G401.6 (cell line): ENCODE measurements around the gene CPVL.

Experiments
- FAIRE-seq: peaks from 2 replicates; lab custom pipeline; 2012; peaks lifted over from hg19 to GRCh38; lab: Jason Lieb, UNC

Gene CPVL

DNA sequence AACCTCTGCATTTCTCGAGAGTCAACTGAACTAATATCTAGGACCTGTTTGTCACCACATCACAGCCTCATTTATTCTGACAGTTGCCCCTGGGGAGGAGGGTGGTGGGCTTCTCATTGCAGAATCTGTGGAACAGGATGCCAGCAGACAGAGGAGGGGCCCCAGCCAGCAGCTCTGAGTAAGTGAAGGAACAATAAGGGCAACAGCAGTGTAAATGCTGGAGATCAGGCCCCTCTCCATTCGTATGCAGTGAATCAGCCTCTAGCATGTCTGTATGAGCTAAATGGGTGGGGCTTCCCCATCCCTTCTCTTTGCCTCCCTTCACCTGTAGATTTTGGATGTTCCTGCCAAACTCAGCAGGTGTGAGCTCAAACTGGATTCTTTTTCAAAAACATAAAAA, 7.7 kb upstream of the CPVL start:
- FAIRE-seq, result no peak

DNA sequence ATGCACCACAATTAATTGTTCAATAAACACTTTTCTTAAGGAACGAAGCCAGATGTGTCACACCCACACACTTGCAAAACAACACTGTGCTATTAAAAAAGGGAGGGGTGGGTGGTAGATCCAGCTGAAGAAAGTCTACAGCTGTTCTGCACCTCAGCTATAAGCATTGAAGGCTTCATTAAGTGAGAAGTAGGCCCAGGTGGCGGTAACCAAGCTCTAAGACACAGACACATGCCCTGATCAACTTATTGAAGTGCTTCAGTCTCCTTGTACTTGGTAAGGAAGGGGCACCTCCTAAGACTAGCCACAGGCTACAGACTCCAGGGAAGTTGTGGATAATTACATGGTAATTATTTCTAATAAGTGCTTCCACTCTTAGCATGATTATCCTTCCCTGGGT, 4.5 kb upstream of the CPVL start:
- FAIRE-seq, result no peak

DNA sequence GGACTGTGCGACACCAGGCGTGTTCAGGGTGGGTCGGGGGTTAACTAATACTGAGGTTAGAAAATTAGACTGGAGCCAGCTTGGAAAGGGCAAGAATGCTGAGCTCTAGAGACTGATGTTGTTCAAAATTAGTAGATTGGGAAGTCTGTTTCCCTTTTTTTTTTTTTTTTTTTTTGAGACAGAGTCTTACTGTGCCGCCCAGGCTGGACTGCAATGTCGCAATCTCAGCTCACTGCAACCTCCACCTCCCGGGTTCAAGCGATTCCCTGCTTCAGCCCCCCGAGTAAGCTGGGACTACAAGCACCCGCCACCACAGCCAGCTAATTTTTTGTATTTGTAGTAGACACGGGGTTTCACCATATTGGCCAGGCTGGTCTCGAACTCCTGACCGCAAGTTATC, 2.7 kb upstream of the CPVL start:
- FAIRE-seq, result no peak

DNA sequence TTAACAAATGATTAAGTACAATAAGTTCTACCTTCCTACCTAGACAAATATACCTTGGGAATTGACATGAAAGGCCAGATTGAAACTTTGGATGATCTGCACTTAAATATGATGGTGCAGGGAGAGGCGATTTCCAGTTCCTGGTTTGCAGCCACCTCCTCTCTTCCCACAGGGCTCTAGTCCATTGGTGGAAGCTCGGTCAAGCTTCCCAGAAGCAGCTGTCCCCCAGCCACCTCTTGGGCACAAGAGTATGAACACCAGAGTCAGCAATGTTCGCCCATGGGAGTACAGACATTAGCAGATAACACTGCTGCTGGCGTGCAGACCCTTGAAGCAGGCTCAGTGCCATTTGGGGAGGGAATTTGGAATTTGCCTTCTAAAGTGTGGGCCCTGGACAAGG, 1.5 kb upstream of the CPVL start:
- FAIRE-seq, result no peak

DNA sequence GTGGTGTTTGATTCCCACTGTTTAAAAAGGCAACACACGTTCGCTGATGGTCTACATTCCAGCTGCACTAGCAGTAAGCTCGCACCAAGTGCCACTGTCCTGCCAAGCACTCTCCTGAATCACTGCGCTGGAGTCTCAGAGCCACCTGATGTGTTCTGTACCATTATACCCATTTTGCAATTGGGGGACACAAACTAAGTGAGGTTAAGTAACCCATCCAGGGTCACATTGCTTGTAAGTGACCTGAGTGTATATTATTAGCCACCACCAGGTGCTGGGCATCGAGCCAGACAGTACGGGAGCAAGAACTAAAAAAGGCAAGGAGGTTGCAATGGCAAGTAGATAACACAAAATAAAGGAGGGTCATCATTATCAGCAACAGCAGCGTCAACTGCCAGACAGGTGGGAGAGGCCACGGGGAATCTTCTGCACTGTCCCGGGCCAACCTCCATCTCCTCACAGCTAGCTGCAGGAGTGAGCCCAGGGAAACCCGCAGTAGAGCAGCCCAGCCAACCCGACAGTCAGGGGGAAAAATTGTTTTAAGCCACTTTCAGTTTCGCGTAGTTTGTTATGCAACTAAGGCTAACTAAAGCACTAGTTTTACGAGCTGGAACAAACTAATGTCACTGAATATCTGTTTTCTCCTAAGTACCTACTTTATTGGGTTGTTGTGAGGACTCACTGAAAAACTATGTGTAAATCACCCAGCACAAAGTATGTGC, 712 bp upstream of the CPVL start:
- no peak for FAIRE-seq

DNA sequence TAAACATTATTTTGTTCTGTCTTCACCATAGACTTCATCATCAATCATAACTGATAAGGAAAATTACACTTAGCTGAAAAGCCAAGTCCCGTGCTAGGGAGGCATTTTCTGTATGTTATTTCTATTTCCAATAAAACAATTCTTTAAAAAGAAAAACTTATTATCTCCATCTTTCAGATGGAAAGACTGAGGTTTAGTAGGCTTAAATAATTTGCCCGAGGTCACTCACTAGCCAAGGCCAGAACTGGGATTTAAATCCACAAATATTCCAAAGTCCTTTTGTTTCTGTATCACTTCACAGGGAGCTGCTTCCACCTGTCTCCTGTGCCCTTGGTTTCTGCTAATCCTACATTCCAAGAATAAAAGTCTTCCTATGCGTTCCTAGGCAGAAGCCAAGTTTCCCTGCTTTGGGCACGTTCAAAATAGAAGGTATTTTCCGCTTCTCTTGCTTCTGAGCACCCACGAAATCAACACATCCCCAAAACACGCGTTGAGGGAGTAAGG, 732 bp downstream of the CPVL start:
- no peak for FAIRE-seq

DNA sequence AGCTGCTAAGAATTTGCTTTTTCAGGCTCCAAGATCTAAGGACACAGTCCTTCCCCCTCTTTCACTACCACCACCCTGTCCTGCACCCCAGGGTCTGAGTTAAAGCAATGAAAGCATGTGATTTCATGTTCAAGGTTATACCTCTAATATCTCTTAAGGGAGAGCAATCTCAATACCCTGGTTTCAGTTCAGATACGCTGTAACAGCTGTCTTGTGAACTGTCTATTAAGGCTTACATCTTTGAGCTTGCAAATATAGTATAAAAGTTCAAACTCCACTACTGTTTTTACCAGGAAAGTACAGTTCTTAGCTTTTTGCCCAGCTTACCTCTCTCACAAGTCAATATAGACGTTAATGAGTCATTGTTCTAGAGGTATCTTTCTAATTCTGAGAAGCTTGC, 2.6 kb downstream of the CPVL start:
- FAIRE-seq, result no peak

DNA sequence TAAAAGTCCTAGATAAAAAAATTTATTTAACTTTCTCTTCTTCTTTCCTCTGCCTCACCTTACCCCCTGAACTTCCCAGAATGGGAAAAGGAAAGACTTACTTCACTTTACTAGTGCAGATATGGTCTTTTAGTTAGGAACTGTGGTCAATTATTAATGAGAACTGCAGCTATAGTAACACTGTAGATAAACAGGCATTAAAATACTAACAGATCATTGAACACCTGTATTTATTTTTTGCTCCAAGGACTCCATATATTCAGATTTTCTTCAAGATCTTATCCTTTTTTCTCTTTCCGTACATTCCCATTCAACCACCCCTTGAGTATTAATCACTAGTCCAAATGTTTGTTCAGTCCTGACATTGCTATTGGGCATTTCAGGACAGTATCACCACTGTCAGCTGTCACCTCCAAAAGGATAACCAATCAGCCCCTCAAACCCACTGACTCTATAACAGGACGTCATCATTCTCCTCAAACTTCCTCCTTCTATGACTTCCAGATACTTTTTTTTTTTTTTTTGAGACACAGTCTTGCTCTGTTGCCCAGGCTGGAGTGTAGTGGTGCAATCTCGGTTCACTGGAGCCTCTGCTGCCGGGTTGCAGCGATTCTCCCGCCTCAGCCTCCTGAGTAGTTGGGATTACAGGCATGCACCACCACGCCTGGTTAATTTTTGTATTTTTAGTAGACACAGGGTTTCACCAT, 4.2 kb downstream of the CPVL start:
- FAIRE-seq, result no peak

DNA sequence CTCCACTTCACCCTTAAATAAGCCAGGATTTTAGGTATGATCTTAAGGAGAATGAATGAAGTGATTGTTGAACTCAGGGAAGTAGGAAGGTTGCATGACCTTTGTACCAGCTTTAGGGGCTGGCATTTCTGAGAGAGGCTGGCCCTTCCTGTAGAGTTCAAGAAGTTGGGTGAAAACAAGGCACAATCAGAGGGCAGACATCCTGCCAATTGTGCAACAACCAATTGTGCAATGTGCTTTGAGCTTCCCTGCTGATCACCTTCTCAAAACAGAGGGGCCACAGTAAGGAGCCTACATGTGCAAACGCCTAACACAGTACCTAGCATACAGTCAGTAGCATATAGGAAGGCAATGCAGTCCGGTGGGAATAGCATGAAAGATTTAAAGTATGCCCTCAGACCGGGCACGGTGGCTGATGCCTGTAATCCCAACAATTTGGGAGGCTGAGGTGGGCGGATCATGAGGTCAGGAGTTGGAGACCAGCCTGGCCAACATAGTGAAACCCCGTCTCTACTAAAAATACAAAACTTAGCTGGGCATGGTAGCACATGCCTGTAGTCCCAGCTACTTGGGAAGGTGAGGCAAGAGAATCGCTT, 5.4 kb downstream of the CPVL start:
- no peak for FAIRE-seq

DNA sequence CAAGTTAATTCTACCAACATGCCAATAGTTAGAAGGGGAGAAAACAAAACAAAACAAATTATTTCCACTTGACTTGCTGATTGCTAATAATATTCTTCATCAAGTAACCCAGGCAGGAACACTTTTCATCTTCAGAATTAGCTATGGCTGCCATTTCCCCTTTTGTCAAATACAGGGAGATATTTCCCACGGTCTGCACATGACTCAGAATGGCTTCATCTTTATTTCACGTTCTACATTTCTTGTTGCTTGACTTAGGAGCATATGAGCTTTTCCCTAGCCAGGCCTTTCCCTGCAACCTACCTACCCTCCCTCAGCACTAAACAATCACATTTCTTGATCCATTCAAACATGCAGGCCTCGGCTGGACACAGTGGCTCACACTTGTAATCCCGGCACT, 6.5 kb downstream of the CPVL start:
- FAIRE-seq, result no peak

DNA sequence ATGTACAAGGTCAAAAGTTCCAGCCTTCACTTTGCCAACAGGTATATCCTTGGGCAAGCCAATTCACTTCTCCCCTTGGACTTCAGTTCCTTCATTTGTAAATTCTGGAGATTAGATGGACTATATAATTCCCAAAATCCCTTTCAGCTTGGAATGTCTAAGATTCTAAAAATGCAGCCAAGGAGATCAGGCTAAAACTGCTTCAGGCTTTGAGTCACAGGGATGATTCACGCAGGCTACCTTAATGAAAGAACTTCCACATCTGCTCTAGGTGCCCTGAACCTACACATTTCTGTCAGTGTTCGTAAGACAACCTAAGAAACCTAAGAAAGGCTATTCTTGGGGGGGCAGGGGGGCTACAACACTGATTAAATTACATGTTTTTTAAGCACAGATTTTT, 7.1 kb downstream of the CPVL start:
- no peak for FAIRE-seq

DNA sequence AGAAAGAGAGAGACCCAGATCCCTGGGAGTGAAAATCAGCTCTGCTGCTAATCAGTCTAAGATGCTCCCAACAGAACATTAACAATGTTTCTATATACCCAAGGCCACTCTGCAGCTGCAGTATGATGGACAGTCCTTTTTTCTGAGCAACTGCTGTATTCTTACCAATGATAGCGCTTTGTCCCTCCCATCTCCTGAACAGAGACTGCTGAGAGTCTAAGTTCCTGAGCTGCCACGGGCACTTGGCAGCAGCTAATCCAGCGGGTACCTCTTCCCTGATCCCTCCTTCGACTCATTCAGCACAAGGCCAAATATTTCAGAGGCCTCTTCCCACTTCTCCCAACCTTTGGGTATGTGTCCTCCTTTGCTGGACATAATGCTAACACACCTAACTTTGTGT, 7.7 kb downstream of the CPVL start:
- FAIRE-seq, result no peak

DNA sequence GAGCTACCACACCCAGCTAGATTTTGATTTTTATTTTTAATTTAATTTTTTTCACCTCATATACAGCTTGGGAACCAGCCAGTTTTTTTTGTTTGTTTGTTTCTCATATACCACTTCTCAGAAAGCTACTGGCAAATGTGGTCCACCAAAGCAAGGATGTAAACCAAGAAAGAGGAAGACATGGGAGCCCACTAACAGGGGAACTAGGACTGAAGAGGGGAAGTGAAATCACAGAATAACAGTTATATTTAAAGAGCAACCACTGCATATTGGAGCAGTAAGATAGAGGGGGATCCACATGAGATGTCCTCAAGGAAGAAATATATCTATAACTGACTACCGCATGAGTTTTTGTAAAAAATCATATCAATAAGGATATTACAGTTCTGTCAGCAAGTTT, 10.5 kb downstream of the CPVL start:
- no peak for FAIRE-seq

DNA sequence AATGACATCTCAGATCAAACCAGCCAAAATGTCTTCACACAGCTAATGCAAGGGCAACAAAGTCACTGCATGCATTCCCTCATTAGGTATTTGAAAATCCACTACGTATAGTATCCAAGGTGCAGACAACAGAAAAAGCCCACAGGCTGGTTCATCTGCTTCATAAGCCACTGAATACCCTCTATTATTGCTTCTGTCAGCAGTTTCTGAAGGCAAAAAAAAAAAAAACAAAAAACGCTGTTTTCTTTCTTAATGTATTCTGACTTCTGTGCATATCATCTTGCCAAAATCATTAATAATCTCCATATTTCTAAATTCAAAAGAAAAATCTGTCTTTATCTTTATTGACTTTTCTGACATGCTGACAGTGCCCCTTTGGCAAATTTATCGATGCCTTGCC, 13.4 kb downstream of the CPVL start:
- FAIRE-seq, result no peak

DNA sequence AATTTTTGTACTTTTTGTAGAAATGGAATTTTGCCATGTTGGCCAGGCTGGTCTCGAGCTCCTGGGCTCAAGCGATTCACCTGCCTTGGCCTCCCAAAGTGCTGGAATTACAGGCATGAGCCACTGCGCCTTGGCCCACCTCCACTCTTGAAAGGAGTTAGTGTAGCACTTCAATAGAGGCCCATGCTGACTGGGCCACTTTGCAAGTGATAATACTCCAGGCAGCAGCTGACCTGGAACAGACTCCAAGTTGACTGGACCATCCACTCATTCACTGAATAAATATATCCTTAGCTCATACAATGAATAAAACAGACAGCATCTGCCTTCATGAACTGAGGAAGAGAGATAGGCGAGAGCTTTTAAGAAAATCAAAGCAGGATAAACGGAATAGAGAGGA, 14.7 kb downstream of the CPVL start:
- FAIRE-seq, result no peak

DNA sequence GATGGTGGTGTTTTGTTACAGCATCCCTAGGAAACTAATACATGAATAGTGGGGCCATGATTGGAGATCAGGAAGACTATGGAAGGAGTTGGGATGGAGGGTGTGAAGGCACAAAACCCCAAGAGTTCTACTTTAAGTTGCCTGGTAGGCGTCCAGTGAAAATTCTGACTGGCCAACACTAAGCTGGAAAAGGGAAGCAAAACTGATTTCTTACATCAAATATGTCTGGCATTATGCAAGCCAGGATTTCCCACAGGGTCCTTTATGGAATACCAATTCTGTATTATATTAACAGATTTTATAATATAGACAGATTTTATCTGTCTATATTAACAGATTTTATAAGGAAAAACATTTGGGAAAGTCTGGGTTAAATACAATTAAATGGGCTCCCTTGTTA, 16.2 kb downstream of the CPVL start:
- no peak for FAIRE-seq

DNA sequence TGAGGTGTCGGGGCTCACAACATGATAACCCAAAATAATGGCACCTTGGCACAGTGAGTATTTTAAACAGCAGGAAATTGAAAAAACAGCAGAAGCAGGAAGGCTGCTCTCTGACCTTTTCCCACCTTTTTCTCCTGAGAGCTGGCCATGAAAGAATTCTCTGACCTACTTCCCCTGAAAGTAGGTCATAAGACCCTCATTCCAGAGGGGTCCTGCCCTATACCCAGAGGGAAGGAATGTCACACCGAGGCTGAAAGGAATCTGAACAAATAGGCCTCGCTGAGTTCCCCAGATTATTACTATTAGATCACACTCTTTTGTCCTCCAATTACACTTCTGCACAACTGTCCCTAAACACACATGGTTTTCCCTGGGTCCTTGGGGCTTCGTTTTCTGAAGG, 18.8 kb downstream of the CPVL start:
- FAIRE-seq, result no peak

DNA sequence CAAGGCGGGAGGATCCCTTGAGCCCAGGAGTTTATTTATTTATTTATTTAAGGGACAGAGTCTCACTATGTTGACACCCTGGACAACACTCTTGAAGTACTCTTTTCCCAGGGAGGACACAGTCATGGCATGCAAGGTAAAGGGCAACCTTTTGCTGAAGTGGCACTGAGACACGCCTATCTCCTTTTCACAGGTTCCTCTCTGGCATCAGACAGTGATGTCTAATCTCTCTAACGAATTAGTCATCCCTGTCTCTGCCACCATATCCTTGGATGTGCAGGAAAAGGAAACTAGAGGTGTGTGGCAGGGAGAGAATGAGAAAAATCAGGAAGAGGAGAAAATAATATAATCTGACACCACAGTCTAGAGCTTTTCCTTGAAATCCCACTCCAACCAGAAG, 19.5 kb downstream of the CPVL start:
- no peak for FAIRE-seq

DNA sequence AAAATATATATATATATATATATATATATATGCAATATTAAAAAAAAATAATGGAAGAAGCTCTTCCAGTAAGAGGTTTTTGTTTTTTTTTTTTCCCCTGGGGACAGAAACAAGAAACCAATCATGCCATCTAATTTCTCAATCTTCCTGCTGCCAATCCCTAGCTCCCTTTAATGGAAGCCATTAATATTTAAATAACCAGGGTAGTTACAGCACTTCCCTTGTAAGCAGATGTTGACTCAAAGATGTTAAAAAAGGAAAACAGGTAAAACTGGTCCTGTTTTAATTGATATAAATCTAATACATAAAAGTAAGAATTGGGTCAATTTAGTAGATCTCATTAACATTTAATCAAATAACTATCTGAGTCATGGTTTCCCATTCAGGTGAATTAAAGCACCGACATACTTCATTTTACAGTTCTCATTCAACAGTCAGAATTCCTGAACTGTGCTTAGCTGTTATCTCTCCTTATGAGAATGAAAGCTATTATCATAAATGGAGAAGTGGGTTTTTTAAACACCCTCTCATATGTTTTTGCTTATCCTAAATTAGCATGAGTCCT, 22.6 kb downstream of the CPVL start:
- no peak for FAIRE-seq

DNA sequence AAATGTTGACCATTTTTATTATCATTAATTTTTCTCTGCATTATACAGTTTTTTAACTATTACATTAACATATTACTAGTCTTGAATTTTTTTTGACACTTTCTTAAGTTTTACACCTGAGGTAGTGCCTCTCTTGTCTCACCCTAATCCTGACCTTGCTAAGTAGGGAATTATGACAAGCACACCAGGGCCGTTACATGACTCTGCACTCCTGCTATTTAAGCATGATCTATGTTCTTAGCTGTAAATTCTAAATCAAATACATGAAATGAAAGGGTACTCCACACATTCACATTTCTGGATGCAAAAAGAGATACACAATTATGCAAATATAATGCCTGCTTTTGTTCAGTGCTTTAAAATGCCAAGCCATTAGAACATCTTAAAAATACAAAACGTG, 23.6 kb downstream of the CPVL start:
- FAIRE-seq, result no peak

DNA sequence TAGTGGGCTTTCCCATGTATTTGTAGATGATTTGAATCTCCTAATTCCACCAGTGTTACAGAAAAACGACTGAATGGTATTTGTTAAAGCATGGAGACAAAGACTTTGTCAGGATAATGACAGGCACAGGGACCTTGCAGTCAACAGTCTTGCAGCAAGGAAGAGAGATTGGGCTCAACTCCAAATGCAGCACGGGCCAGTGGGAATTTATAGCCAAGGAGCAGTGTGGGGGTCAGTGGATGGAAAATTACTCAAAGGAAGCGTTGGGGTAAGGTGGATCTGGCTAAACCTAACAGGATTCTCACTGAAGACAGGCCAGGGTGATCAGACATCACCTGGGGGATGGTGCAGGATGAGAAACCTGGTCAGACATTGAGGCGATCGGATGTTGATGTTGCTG, 24.3 kb downstream of the CPVL start:
- no peak for FAIRE-seq

DNA sequence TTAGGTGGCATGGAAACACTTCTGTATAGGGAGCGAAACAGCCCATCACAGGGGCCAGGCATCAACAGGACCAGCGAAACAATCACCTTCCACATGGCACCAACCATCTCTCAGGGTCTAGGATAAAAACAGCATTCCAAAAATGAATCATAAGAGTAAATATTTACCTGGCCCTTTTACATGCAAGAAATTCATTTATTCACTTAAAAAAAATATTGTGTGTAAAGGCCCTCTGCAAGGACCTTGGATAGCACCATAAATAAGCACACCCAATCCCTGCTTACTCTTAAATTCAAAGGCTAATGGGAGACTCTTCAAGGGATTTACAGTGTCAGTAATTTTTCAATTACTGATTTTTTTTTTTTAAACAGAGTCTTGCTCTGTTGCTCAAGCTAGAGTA, 25.4 kb downstream of the CPVL start:
- no peak for FAIRE-seq

DNA sequence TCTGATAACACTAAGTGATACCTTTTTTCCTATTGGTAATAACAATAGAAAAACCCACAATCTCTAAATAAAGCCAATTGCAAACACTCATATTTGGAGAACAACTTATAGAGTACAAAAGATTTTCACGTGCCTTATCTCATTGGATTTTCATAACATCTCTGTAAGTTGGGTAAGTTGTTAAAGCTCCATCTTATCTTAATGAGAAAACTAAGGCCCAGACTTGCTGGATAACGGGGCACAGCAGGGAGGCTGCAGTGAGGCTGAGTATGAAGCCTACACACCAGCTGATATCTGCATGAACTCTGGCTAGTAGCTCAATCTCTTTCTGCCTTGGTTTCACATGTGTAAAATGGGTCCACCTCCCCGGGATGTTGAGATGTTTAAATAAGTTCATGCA, 26.8 kb downstream of the CPVL start:
- no peak for FAIRE-seq
